Left colon (tissue), 2 donors: ENCODE data around the gene PROK1. TPM values are rescaled to one million over a fixed set of nuclear protein-coding genes. Genes with fewer than 3 reads are reported as not detected.
"Not testable (repeated sequence)": the region's sequence is repeated elsewhere in the genome, so short reads cannot be mapped to it uniquely, and the experiment has no call there.

Experiments used
- ATAC-seq: fragments of 200-7000 bp; cut with Tn5 transposase; one replicate; pipeline ENCODE4 v1.9.1; 2020; ENCODE audit warnings: mild to moderate bottlenecking, moderate library complexity
- DNase-seq, 2 donors: peaks; one replicate each; pipeline ENCODE4 v3.0.0-alpha.2; 2020
- intact Hi-C, 2 donors: fragments of 100-400 bp; cut with DNase I in 1 of 2; cut with micrococcal nuclease in 1 of 2; formaldehyde crosslinking; loops; one replicate each; pipeline versions ENCODE4 v1.11.2 to v1.14.0; 2022; cut with DNase I, micrococcal nuclease
- total RNA-seq, 2 donors: library from RNA; stranded (reverse); fragmentation: NEBNext Ultra II Directional; extraction: Animal tissue kit (Norgen Biotek cat#: 25700); gene quantifications; one replicate each; pipeline ENCODE4 v1.2.1, GENCODE V29; 2021
- donor health status: DM: no; HTN: no; CAD: no.
- donor health status: DM: yes; HTN: yes; CAD: no.

PROK1 gene
- total RNA-seq, 2 donors from 2014 or later, result not detected

DNA sequence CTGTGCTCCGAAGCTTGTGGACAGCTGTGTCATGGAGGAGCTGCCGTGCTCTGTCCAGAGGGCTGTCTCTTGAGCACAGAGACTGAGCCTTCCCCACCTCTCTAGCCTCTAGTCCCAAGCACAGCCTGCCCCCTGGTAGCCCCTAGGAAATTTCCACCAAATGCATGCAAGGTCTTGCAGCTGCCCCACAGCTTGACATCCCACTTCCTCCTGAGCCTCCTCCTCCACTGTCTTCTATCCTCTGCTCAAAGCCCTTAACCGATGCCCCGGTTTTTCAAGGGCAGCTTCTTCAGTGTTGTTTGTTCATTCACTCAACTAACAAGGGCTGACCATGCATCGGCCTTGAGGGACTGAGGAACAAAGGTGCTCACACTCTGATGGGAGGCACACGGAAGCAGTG, 20.6 kb upstream of the PROK1 start:
- ATAC-seq (no peak), DNase-seq (no peak)
- intact Hi-C loops, result no loop called here

DNA sequence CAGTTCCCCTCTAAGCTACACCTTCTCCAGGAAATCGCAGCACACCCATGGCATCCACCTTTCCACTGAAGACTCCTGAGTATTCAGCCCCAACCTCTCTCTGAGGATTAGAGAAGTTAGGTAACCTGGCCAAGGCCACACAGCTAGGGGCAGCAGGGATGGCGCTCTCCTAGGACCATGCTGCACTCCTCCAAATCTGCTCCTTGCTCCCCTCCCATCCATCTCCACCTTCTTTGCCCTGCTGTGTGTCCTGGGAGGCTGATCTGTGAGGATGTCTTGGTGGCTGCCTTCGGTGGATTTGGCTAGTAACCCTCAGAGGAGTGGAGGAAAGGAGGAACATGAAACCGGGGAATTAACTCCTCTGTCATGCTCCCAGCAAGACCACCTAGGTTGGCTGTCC, 20.0 kb upstream of the PROK1 start:
- ATAC-seq (no peak), DNase-seq (no peak)
- intact Hi-C loops, result no loop called here

DNA sequence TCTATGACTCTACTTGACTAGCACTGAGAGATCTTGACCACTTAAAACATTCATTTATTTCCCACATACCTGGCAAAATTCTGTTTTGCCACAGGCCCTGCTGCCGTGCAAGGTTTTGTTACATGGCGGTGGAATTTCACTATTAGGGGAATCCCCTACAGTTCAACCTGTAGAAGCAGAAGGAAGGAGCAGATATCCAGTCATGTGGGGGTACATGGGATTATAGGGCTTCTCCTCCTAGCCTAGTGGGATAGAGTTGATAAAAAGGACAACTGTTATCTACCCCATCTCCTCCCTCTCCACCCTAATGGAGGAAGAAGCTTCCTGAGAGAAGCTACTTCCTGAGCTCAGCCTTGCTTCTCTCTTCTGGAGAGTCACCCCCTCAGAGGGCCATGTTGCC, 17.7 kb upstream of the PROK1 start:
- no peak for DNase-seq
- intact Hi-C loops, result no loop called here
- no peak for ATAC-seq

DNA sequence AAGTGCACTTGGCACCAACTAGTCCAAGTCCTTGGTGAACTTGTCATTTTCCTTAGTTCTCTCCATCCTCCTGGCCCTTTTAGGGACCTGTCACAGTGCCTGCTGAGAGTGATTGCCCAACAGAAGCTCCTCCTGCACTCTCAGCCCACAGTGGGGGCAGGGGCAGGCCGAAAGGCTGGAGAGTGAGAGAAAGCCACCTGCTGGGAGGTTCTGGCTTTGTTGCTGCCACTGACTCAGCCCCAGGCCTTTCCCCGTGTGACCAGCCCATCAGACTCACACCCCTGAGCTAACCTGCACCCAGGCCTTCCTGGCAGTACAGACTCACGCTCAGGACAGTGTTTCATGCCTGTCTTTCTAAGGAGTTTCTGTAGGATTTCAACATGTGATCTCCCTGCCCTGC, 17.1 kb upstream of the PROK1 start:
- intact Hi-C loops, result no loop called here
- ATAC-seq (peak; percentile 41), DNase-seq (peak in 1 of 2 donors; percentile 12)

DNA sequence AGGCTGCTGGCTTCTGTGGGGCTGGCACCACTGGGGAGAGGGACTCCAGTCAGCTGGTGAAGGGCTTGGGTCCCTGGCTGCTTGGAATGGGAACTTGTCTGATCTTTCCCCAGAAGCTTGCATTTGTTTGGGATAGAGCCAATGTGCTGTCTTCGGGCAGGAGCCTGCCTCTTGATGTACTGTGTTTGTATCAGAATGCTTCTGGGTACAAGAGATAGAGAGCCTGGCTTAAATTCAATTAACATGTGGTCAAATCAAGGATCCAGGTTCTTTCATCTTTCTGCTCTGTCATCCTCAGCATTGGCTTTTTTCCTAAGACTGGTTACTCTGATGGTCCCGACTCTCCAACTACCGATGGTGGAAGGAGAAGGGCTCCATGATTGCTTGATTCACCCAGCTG, 16.0 kb upstream of the PROK1 start:
- ATAC-seq, result no peak

DNA sequence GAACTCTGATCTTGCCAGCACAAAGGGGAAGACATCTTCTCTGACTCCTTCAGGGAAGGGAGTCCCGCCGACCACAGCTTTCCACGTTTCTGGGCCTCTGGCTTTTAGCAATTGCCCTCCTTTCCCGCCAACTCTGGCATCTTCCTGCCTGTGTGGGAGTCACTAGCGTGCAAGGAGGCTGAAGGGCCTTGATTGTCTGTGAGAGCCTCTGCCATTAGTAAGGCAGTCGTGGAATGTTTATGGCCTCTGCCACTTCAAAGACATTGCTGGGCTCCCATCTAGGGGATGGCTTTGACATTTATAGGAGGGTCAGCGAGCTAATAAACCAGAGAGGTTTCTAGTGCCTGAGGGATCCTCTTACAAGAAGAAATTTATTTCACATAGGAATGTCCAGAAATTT, 14.3 kb upstream of the PROK1 start:
- no peak for ATAC-seq
- DNase-seq, result no peak
- intact Hi-C loops, result no loop called here

More for the DNA sequence above, 16.0 kb upstream of the PROK1 start:
- DNase-seq, result no peak
- intact Hi-C loops, result no loop called here

DNA sequence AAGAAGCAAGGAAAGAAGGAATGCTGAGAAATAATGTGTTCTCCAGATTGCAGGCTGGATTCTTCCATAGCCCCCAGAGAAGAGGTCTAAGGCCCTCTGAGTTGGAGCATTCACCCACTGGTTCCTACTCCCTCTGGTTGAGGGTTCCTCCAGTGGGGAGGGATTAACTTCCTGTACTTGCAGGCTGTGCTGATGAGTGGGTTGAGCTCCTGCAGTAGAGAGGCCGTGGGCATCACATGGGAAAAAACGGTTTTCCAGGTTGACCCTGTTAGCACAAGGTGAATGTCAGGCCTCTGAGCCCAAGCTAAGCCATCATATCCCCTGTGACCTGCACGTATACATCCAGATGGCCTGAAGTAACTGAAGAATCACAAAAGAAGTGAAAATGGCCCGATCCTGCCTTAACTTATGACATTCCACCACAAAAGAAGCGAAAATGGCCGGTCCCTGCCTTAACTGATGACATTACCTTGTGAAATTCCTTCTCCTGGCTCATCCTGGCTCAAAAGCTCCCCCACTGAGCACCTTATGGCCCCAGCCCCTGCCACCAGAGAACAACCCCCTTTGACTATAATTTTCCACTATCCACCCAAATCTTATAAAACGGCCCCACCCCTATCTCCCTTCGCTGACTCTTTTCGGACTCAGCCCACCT, 13.2 kb upstream of the PROK1 start:
- intact Hi-C loops, DNase-seq, ATAC-seq: not testable (repeated sequence)

DNA sequence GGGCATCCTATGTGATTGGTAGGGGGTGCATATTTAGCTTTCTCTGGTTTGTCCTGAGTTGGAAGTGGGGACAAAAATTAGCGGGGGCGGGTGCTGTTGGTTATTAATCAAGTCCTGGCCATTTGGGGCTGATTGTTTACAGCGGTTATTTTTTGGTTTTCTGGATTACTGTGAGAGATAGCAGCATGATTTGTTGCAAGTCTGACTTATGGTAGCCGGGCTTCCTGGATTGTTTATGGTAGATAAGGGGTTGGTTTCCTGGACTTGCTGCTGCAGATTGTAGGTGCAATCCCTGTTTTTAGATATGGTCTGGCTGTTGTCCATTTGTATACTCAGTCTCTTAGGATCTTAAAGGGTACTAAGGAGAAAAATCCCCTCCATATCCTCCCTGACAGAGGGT, 12.1 kb upstream of the PROK1 start:
- intact Hi-C loops, result no loop called here
- no peak for DNase-seq
- ATAC-seq, result no peak

DNA sequence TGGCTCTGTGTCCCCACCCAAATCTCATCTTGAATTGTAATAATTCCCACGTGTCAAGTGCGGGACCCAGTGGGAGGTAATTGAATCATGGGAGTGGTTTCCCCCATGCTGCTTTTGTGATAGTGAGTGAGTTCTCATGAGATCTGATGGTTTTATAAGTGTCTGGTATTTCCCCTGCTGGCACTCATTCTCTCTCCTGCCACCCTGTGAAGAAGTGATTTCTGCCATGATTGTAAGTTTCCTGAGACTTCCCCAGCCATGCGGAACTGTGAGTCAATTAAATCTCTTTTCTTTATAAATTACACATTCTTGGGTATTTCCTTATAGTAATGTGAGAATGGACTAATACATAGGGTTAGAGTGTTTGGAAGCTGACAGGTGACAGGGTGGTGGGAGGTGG, 11.1 kb upstream of the PROK1 start:
- ATAC-seq, DNase-seq, intact Hi-C loops: not testable (repeated sequence)

DNA sequence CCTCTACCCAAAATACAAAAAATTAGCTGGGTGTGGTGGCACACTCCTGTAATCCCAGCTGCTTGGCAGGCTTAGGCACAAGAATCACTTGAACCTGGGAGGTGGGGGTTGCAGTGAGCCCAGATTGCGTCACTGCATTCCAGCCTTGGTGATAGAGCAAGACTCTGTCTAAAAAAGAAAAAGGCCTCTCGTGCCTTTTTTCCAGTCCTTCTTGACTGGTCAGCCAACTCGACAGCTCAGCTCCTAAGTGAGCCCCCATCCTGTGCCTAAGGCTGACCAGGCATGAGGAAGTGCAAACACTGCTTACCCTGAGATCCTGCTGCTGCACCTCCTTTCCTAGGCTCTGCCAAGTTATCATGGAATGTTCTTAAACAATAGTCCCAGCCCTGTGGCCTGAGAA, 10.1 kb upstream of the PROK1 start:
- intact Hi-C loops, result no loop called here
- ATAC-seq, result no peak

DNA sequence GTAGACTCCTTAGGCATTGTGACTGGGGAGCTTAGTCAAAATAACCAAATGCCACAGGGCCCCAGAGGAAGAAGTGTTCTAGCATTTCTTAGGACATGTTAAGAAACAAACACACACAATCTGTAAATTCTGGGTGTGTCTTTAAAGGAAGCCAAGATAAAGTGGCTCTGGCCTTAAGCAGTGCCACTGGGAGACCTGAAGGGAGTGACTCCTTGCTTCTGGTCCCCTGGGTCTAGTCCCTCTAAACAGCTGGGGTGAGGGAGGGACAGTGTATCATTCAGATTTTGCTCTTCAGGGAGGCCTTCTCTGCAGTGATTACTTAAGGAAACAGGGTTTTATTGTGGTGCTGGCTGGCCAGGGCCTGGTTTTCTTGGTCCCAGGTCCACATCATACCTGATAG, 9.1 kb upstream of the PROK1 start:
- no peak for ATAC-seq
- intact Hi-C loops, result no loop called here
- no peak for DNase-seq

More for the DNA sequence above, 10.1 kb upstream of the PROK1 start:
- no peak for DNase-seq

DNA sequence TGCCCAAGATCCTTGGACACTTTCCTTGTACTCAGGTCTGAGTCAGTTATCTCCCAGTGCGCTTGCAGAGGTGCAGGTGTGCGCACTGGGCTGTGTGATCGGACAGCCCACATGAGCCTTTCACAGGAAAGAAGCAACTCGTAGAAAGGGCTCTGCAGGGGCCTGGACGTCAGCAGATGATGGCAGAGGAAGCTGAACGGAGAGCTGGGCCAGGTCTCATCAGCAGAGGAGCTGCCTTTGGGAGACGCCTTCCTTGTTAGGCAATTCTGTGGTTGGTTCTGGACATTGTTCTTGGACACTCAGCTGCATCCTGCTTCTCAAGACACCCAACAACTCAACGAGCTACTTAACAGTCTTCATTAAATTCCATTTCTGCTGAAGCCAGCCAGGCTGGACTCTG, 7.5 kb upstream of the PROK1 start:
- no peak for ATAC-seq
- intact Hi-C loops, result no loop called here

DNA sequence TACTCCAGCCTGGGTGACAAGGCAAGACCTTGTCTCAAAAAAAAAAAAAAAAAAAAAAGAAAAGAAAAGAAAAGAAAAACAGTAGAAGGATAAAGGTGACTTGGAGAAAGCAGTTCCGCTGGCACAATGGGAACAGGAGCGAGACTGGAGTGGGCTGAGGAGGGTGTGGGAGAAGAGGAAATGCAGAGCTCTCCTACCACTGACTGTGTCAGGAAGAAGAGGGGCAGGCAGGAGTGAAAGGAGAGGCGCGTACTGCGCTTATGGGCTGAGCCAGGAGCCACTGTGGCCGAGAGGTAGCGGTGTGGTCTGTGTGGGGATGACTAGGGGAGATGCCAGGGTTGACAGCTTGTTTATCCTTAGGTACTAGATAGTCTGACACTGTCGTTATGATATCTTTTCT, 6.4 kb upstream of the PROK1 start:
- intact Hi-C loops, result no loop called here
- DNase-seq (no peak), ATAC-seq (no peak)

More for the DNA sequence above, 7.5 kb upstream of the PROK1 start:
- no peak for DNase-seq

DNA sequence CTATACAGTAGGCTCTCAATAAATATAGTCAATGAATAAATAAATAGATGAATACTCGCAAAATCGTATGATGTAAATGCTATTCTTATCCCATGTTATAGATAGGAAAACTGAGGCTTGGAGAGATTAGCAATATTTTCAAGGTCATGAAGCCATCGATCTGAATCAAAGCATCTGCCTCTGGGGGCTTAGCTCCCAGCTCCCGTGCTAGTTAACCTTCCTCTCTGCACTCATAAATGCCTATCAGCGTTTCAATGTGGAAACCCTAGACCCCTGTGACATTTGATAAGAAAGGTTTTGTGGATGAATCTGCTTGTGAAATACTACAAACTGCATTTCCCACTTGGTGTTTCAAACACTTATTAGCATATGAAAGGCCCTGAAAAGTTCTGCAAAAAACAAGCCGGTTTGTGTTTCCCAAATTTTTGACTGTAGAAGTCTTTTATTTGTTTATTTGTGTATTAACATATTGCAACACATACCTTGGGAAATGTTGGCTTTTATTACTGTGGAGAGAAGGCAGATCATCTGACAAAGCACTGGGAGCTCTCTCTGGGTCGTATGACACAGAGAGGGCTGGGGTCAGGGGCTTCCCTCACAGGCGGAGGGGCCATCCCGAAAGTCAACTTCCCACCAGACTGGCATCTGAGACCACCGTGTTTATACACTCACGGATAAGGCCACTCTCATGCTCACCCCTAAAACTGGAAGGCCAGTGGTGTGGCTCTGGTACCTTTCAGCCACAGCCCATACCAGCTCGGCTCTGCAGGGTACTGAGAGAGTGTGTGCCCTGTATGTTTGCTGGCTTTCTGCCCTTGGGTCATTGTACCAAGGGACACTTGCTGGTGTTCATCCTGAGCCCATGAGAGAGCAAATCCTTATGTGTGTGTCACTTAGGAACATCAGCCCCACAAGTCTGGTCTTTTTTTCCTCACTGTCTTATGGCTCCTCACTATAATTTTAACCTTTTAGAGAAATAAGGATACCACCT, 993 bp upstream of the PROK1 start:
- intact Hi-C loops, result no loop called here
- no peak for DNase-seq
- no peak for ATAC-seq

DNA sequence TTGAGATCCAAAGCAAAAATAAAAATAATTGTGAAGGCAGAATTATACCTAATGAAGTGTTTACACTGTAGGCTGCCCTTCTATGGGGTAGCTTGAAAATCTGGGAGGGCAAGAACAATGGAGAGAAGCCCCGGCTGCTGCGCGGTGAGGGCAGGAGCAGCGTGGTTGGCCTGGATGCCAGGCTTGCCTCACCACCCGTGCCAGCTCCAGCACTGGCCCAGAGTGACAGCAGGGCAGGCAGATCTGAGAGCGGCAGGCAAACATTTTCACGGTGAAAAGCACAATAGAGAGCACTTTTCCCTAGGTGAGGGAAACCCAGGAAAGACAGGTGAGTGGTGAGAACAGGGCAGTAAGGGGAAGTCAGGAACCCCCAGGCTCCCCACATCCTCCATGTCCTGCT, 1.4 kb downstream of the PROK1 start:
- DNase-seq, result no peak
- no peak for ATAC-seq
- intact Hi-C loops, result no loop called here

DNA sequence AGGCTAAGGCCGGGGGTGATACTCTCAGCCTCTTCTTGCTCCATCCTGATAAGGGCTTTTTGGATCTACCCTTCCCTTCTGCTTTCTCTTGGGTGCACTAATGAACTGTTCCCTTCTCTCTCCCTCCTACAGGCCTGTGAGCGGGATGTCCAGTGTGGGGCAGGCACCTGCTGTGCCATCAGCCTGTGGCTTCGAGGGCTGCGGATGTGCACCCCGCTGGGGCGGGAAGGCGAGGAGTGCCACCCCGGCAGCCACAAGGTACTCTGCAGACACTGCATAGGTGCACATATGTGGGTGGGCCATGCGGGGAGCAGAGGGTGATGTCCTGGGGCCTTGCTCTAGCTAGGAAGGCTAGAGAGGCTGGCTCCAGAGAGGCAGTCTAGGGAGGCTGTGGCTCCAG, 2.9 kb downstream of the PROK1 start:
- ATAC-seq, result no peak
- no peak for DNase-seq
- intact Hi-C loops, result no loop called here

DNA sequence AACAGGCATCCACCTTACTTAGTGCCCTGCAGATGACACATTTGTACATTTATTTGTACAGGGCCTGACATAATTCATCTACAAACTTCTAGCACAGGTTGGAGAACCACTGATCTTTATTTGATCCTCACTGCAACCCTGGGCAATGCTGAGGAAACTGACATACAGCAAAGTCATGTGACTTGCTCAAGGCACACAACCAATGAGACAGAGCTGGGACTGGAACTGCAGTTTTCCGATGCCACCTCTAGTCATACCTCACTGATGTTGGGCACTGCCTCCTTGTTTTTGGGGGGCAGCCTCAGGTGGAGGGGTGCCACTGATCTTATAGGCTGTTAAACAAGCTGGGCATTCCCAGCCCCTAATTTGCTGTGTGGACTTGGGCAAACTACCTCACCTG, 3.4 kb downstream of the PROK1 start:
- DNase-seq, result no peak
- intact Hi-C loops, result no loop called here
- no peak for ATAC-seq

DNA sequence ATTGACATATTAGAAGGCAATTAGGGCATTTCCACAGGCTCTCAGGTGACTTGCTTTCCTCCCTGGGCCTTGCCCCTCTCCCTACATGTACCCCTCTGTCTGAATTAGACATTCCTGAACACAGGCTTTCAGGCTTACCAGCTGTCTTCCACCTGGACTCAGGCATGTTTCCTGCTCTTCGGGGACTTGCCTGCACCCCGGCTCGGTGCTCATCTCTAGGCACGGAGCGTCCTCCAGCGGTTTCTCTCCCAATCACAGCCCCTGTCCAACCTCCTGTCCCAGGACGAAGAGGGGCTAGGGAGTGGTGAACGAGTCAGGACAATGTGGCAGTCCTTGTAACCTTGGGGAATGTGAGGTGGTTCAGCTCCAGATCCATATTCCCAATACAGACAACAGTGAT, 4.2 kb downstream of the PROK1 start:
- DNase-seq, result no peak
- no peak for ATAC-seq
- intact Hi-C loops, result no loop called here

DNA sequence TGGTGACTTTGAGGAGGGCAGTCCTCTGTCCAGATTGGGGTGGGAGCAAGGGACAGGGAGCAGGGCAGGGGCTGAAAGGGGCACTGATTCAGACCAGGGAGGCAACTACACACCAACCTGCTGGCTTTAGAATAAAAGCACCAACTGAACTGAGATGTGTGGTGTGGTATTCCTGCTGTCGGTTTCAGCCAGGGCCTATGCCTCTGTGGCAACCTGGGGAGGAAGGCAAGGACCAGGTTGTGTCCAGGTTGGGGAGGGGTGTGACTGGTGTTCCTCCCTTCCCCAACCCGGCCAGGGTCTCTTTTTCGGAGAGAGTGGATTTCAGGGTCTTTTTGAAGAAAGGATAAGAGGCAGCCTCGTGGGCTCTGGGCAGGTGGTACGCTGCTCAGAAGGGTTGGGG, 6.3 kb downstream of the PROK1 start:
- ATAC-seq (no peak), DNase-seq (no peak)
- intact Hi-C loops, result no loop called here
